ENCODE measurements around the gene S100A11.
A peak's percentile ranks its signal among the peaks of the same experiment; 100 is the strongest.

S100A11 gene

DNA sequence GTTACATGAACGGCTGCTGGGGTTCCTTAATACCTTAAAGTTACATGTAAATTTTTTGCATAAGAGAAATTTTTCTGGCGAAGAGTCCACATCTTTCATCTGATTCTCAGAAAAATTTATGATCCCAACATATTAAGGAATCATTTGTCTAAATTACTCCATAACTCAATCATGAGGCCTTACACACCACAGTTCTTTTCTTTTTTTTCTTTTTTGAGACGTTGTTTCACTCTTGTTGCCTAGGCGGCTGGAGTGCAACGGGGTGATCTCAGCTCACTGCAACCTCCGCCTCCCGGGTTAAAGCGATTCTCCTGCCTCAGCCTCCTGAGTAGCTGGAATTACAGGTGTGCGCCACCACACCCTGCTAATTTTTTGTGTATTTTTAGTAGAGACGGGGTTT lies 2.1 kb upstream of the S100A11 start:
- DNase-seq, result no peak

DNA sequence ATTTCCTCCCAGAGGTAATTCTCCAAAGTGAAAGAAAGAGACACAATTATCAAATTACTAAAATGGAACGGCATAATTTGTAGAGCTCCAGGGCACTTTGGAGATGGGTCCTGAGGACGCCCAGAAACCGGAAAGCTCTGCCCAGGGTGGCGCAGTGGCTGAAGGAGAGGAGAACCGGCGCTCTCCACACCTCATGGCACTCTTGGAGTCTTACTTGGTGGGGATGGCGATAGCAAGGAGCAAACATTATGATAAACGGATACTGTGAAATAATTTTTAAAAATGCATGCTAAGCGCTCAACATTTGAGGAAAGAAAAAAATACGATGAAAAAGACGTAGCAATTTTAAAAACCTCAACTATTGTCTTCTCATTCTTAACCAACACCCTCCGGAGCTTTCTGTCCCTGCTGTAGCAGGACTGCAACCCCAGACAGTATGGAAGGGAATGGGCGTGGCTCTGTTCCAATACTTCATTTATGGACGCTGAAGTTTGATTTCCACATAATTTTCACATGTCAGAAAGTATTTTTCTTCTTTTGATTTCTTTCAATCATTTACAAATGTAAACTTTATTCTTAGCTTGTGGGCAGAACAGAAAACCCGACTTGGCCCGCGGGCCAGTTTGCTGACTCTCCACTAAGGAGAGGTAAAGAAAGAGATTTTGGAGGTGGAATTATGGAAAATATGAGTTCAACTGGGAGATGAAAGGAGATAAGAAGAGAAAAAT lies 1.1 kb downstream of the S100A11 start:
- peak; percentile 73 to 74 for DNase-seq

DNA sequence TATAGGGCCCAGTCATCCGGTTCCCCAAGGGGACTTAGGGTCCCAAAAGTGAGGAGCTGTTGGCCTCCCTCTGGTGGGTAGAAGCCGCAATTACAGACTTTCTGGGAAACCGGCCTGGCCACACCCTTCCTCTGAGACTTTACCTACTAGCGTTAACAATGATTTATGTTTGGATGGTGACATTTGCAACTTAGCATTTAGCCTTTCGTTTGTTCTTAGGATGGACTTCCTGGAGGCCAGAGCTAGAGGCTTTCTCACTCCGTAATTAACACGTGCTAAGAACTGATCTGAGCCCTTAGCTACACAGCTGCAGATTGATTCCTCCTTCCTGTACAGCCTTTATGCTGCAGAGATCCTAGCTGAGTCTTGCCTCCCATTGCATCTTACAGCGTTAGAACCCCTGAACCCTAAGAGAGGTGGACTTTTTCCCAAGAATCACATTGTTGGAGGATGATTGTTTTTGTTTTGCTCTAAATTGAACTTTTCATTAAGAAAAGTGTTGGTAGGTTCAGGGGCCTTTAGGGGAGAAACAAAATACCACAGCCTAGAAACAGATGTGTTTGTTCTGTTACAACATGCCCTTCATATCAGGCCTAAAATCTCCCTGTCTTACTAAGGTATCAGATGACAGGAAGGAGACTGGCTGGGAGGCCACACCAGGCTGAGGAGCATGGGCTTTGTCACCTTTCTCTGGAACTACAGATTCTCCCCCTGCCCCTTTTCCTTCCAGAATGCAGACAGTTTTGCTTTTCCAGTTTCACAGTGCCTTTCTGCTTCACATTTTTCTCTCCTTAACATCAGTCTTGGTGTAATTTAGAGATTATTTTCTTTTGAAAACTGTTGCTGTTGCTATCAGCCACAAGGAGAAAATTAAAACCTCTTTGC lies 1.9 kb downstream of the S100A11 start:
- DNase-seq, result peak; percentile 93

GRCh38 chr1:152034324-152034653 lies 2.5 kb downstream of the S100A11 start:
- no peak for DNase-seq

DNA sequence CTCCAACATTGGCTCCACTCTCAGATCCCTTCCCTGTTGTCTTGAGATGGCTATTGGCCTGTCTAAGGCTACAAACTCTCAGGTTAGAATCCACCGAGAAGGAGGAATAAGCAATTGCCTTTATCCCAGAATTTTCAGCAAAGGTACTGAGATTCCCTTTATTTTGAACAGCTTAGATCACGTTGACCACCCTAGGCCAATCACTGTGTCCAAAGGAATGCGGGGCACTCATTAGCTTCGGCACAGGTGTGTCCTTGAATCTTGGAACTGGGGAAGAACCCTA lies 6.9 kb downstream of the S100A11 start:
- no peak for DNase-seq

GRCh38 chr1:152029144-152029928 lies 7.5 kb downstream of the S100A11 start:
- DNase-seq, result no peak

DNA sequence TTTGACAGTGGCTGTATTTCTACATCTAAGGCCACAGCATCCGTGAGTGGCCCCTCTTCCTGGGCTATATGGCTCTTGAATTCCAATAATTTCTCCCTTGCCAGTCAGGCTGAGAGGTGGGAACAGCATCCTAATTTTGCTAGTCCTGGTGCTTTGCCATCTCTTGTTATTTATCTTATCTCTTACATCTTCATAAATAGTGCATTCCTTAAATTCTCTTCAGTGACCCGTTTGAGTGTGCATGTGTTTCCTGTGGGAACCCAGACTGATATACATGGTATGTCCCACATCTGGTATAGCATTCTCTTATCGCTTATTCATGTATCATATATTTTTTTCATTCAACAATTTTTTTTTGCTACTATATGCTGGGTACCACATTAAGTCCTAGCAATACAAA lies 9.9 kb downstream of the S100A11 start:
- no peak for DNase-seq

- DNase-seq, result peak; percentile 78 to 91
Observed at GRCh38 chr1:152024223-152024622, 12.6 kb downstream of the S100A11 start.

- no peak for DNase-seq
Observed at GRCh38 chr1:152023221-152023620, 13.6 kb downstream of the S100A11 start.

DNA sequence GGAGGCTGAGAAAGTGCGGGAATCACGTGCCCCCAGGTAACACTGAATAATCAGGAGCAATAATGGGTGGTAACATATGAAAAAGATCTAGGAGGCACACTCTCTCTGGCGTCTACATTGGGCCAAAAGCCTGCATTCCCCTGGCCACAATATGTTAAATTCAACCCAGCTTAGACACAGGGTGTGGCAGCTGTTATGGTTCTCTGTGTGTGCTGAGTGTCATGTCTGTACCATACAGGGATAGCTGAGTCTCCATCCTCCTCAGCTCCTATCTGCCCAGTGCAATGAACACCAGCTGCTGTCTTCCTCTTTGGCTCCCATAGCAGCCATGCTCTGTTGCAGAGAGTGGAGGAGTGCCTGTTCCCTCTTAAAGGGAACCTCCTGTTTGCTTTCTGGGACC lies 14.3 kb downstream of the S100A11 start:
- DNase-seq, result no peak

GRCh38 chr1:152021569-152021968 lies 15.2 kb downstream of the S100A11 start:
- no peak for DNase-seq

GRCh38 chr1:152020849-152021248 lies 16.0 kb downstream of the S100A11 start:
- DNase-seq, result no peak

DNA sequence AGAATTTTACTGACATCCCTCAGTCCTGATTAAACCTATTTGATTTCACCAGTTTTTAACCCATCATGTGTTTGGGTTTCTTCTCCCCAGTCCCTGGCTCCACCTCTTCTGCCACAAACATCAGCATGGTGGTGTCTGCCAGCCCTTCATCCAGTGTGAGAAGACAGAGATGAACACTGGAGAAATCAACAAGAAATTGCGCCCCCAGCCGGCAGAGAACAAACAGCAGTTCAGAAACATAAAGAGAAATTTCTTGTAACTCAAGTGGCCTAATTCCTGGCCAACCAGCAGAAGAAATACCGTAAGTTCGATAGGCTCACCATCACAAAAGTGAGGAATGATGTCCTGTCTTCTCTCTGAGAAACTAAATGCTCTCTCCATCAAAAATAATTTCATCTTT lies 18.3 kb downstream of the S100A11 start:
- DNase-seq, result peak in 1 of 2 experiments; percentile 42

DNA sequence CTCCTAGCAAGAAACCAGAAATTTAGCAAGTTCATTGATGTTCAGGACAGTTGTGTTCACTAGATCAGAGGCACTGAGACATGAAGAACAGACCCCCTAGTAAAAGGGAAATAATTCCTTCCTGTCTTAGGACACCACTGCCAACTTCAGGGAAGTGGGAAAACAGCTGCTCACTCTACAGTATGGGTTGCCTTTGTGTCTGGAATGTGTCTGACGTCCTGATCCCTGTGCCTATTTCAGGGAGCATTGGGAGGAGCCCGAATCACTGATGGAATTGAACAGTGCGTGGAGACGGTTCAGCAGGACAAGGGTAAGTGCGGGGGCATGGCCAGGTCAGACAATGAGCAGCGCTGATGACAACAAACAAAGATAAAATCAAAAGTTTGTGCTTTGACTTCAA lies 21.0 kb downstream of the S100A11 start:
- no peak for DNase-seq

DNA sequence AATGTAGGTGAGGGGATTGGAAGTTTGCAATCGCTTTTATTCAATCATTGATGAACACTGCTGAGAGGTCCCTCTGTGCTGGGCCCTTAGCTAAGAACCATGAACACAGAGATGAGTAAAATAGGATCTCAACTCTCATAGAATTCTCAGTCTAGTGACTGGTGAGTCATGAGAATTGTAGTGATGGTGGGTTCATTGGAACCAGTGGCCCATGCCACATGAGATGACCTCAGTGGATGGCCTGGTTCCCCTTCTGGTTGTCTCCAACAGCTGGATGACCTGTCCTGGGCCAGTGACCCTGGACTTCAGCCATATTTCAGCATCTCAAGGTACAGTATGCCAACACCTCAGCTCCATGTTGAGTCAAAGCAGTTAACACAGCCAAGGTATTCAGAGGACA lies 21.9 kb downstream of the S100A11 start:
- no peak for DNase-seq

- DNase-seq, result peak in 1 of 2 experiments; percentile 73
Observed at GRCh38 chr1:152013664-152014237, 23.1 kb downstream of the S100A11 start.

DNA sequence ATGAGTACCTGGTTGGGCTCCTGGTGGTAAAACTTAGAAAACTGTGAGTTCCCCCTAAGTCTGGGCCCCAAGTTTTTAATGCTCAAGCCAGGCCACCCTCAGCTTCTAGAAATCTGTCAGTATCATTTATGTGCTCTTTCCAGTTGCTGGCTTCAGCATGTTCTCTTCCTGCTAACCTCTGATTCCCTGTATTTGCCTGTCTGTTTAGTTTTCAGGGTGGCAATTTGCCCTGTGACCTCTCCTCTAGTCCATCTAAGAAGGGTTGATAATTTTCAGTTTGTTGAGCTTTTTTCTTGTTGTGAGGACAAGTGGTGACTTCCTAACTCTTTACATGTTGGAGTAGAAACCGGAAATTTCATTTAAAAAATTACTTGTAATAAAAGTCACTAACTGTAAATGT lies 27.1 kb downstream of the S100A11 start:
- DNase-seq, result no peak

- DNase-seq, result no peak
Observed at GRCh38 chr1:152007047-152007446, 29.8 kb downstream of the S100A11 start.

DNA sequence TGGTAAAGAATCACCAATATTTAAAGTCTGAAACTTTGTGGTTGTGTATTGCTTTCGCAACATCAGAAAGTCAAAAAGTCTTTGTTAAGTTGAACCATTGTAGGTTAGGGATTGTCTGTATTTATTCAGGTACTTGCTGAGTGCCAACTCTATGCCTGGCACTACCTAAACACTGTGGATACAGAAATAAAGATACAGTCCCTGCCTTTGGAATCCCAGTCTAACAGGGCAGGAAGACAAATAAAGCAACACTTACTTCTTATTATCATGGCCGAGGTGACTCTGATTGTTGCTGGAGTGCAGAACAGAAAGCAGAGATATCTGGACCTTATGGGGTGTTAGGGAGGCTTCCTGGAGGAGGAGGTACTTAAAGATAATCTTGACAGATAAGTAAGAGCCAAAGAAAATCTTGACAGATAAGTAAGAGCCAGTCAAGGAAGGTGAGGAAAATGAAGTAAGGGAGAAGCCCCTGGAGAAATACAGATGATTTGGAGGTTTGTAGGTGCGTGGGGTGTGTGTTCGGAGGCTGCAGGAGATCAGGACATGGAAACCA lies 31.4 kb downstream of the S100A11 start:
- no peak for DNase-seq

- DNase-seq, result peak in 1 of 2 experiments; percentile 29
Observed at GRCh38 chr1:152003846-152004442, 32.9 kb downstream of the S100A11 start.

DNA sequence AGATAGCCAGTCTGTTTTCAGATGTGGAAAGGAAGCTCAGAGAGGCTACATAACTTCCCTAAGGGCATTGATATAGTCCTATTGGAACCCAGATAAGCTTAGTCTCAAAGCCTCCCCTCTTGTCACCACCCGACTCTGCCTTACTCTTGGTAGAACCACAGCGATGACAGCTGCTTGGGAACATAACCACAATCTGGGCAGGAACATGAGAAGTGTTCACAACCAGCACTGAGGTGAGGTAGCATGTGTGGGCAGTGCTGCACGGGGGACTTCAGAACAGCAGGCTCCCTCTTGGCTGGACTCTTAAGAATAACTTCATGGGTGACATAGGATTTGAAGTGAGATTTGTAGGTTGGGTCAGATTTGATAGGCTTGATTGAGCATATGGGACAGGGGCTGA lies 33.8 kb downstream of the S100A11 start:
- DNase-seq, result no peak

All from NCI-H526 (cell line).